Endodermal cell (in vitro differentiated cells): ENCODE data around the gene FES. TPM values are rescaled to one million over a fixed set of nuclear protein-coding genes. Genes with fewer than 3 reads are reported as not detected.
A peak's percentile ranks its signal among the peaks of the same experiment; 100 is the strongest.

ENCODE experiments used
- DNase-seq: peaks from one replicate; pipeline ENCODE4 v3.0.0-alpha.2; 2017
- H3K27ac ChIP-seq: 2 replicates; pipeline ENCODE4 v1.5.1; 2013; ENCODE audit warnings: mild to moderate bottlenecking, low read depth, low read length, moderate library complexity
- H3K27me3 ChIP-seq: 2 replicates; pipeline ENCODE4 v1.6.1; 2013; ENCODE audit warnings: mild to moderate bottlenecking, low read length, moderate library complexity; ENCODE audit not compliant: insufficient read depth, control insufficient read depth, poor library complexity, severe bottlenecking
- H3K36me3 ChIP-seq: 2 replicates; pipeline ENCODE4 v1.7.0; 2013; ENCODE audit warnings: mild to moderate bottlenecking, low read length, moderate library complexity; ENCODE audit not compliant: control insufficient read depth, insufficient read depth
- H3K4me1 ChIP-seq: one replicate; pipeline ENCODE4 v1.7.0; 2013; ENCODE audit warnings: low read length; ENCODE audit not compliant: control insufficient read depth, insufficient read depth
- H3K4me3 ChIP-seq: 2 replicates; pipeline ENCODE4 v1.5.1; 2013; ENCODE audit warnings: mild to moderate bottlenecking, low read length, moderate library complexity
- H3K9ac ChIP-seq: 2 replicates; pipeline ENCODE4 v1.6.1; 2013; ENCODE audit warnings: mild to moderate bottlenecking, low read length, moderate library complexity; ENCODE audit not compliant: poor library complexity, severe bottlenecking; ENCODE audit errors: extremely low read depth
- H3K9me3 ChIP-seq: 2 replicates; pipeline ENCODE4 v1.6.1; 2013; ENCODE audit warnings: mild to moderate bottlenecking, low read length, moderate library complexity; ENCODE audit not compliant: control insufficient read depth
- H3K27ac Mint-ChIP-seq: 2 replicates; pipeline ENCODE4 v1.8.0; 2020; ENCODE audit warnings: mixed read lengths
- H3K27me3 Mint-ChIP-seq: 2 replicates; pipeline ENCODE4 v1.8.0; 2021; ENCODE audit warnings: mild to moderate bottlenecking, mixed read lengths; ENCODE audit not compliant: insufficient read depth
- H3K36me3 Mint-ChIP-seq: 2 replicates; pipeline ENCODE4 v1.8.0; 2020; ENCODE audit warnings: low read depth, mixed read lengths
- H3K4me1 Mint-ChIP-seq: 2 replicates; pipeline ENCODE4 v1.8.0; 2020; ENCODE audit warnings: mixed read lengths
- H3K4me3 Mint-ChIP-seq: 2 replicates; pipeline ENCODE4 v1.8.0; 2020; ENCODE audit warnings: mild to moderate bottlenecking, moderate library complexity, mixed read lengths
- H3K9me3 Mint-ChIP-seq: 2 replicates; pipeline ENCODE4 v1.8.0; 2020; ENCODE audit warnings: mild to moderate bottlenecking, mixed read lengths
- CTCF ChIP-seq: fragments of 200-600 bp; sonication (generic); conservative IDR thresholded peaks from 2 replicates; pipeline ENCODE4 v1.5.0; 2021; ENCODE audit warnings: antibody characterized with exemption, mild to moderate bottlenecking
- WGBS, 2 experiments: methylation state at CpG; one replicate each; pipeline versions ENCODE4 v1.1.5 to v1.1.7; 2013; ENCODE audit warnings: missing lambda C conversion rate in 2 of 2, mixed read lengths in 1 of 2; ENCODE audit not compliant: insufficient coverage in 1 of 2, insufficient read length in 1 of 2; 5-methylcytosine and 5-hydroxymethylcytosine counted together
- total RNA-seq, 2 donors: library from RNA; stranded (reverse); fragmentation: NEBNext Ultra II Directional in 1 of 2; extraction: Animal tissue kit (Norgen Biotek cat#: 25700) in 1 of 2; gene quantifications; 2 replicates in 1 of 2; 3 replicates in 1 of 2; pipeline ENCODE4 v1.2.1, GENCODE V29; 2021

The FES gene
- total RNA-seq, 2 donors from 2014 or later, result 25.9 to 29.9 TPM

GRCh38 chr15:90931575-90931827 lies 47.2 kb downstream of the FES start:
- peaks cover 2% of the 10 kb centered on the region for H3K36me3 ChIP-seq
- H3K4me3 ChIP-seq, result peak overlapping the region; percentile 93
- H3K9ac ChIP-seq, result no peak overlapping the region
- H3K9me3 Mint-ChIP-seq, result no peaks in the 10 kb centered on the region
- DNase-seq, result no peak
- H3K27me3 Mint-ChIP-seq, result peaks cover 8% of the 10 kb centered on the region
- peaks cover 8% of the 10 kb centered on the region for H3K27me3 ChIP-seq
- no peak for TF ChIP-seq CTCF
- no peaks in the 10 kb centered on the region for H3K9me3 ChIP-seq
- H3K4me1 ChIP-seq, result no peaks in the 10 kb centered on the region
- H3K36me3 Mint-ChIP-seq, result peaks cover 4% of the 10 kb centered on the region
- H3K27ac ChIP-seq, result no peak overlapping the region
- peak overlapping the region; percentile 94 for H3K27ac Mint-ChIP-seq
- 41 to 52% methylated on average over 3 to 6 of the region's 6 CpGs for WGBS, 2 experiments
- peak overlapping the region; percentile 89 for H3K4me3 Mint-ChIP-seq
- peaks cover 13% of the 10 kb centered on the region for H3K4me1 Mint-ChIP-seq

- H3K9me3 ChIP-seq, result no peaks in the 10 kb centered on the region
- H3K4me1 ChIP-seq, result no peaks in the 10 kb centered on the region
- 0 to 4% methylated on average over 24 to 52 of the region's 52 CpGs for WGBS, 2 experiments
- H3K4me3 Mint-ChIP-seq, result peak within 1 kb of the TSS; percentile 89
- DNase-seq, result peak; percentile 97
- H3K4me1 Mint-ChIP-seq, result peaks cover 14% of the 10 kb centered on the region
- H3K9ac ChIP-seq, result peak within 1 kb of the TSS; percentile 45
- peak within 1 kb of the TSS; percentile 94 for H3K27ac Mint-ChIP-seq
- H3K27me3 Mint-ChIP-seq, result peaks cover 8% of the 10 kb centered on the region
- peak; percentile 97 for TF ChIP-seq CTCF
- H3K36me3 Mint-ChIP-seq, result peaks cover 7% of the 10 kb centered on the region
- no peaks in the 10 kb centered on the region for H3K9me3 Mint-ChIP-seq
- no peak within 1 kb of the TSS for H3K27ac ChIP-seq
- H3K36me3 ChIP-seq, result peaks cover 7% of the 10 kb centered on the region
- H3K4me3 ChIP-seq, result peak within 1 kb of the TSS; percentile 93
- H3K27me3 ChIP-seq, result peaks cover 8% of the 10 kb centered on the region
Measured at GRCh38 chr15:90931828-90932659, 47.7 kb downstream of the FES start, which contains the start of gene HDDC3. TSS of gene HDDC3 (minus strand) at chr15:90932549. CDS start at chr15:90932540, 9 bp downstream.

GRCh38 chr15:90932660-90932991 lies 48.3 kb downstream of the FES start:
- no peak overlapping the region for H3K4me3 ChIP-seq
- peak; percentile 2 for TF ChIP-seq CTCF
- Mint-ChIP-seq H3K27me3 (peaks cover 8% of the 10 kb centered on the region), H3K4me3 (peak overlapping the region; percentile 89), H3K27ac (no peak overlapping the region), H3K36me3 (peaks cover 7% of the 10 kb centered on the region), H3K4me1 (peaks cover 14% of the 10 kb centered on the region), H3K9me3 (no peaks in the 10 kb centered on the region)
- peaks cover 8% of the 10 kb centered on the region for H3K36me3 ChIP-seq
- peaks cover 8% of the 10 kb centered on the region for H3K27me3 ChIP-seq
- 28 to 50% methylated on average over 2 to 5 of the region's 5 CpGs for WGBS, 2 experiments
- no peak overlapping the region for H3K27ac ChIP-seq
- DNase-seq, result no peak
- H3K9me3 ChIP-seq, result no peaks in the 10 kb centered on the region
- H3K4me1 ChIP-seq, result no peaks in the 10 kb centered on the region
- no peak overlapping the region for H3K9ac ChIP-seq
